PC-3 (cell line): ENCODE results near the gene B3GALT2.

Experiments used
- CTCF ChIP-seq: fragments of 300-600 bp; sonication (generic); conservative IDR thresholded peaks from 2 replicates; pipeline ENCODE4 v1.5.1; 2017; ENCODE audit warnings: antibody characterized with exemption, low read depth, mild to moderate bottlenecking, low read length
- EZH2 ChIP-seq: fragments of 300-600 bp; sonication (generic); IDR thresholded peaks from one replicate; pipeline ENCODE4 v1.6.1; 2017; ENCODE audit warnings: antibody characterized with exemption, mild to moderate bottlenecking, low read length; ENCODE audit not compliant: unreplicated experiment

- TF ChIP-seq CTCF (no peak), EZH2 (no peak)
Measured at GRCh38 chr1:193179094-193179493, 7.3 kb downstream of the B3GALT2 start.
